ENCODE data around the gene TMEM107.

TMEM107 gene

GRCh38 chr17:8131844-8132441, 44.2 kb downstream of the TMEM107 start:
- peak in 1 of 3 donors; percentile 18 for DNase-seq

- peak in 1 of 3 donors; percentile 7 for DNase-seq
Observed at GRCh38 chr17:8128125-8128784, 47.9 kb downstream of the TMEM107 start.

DNA sequence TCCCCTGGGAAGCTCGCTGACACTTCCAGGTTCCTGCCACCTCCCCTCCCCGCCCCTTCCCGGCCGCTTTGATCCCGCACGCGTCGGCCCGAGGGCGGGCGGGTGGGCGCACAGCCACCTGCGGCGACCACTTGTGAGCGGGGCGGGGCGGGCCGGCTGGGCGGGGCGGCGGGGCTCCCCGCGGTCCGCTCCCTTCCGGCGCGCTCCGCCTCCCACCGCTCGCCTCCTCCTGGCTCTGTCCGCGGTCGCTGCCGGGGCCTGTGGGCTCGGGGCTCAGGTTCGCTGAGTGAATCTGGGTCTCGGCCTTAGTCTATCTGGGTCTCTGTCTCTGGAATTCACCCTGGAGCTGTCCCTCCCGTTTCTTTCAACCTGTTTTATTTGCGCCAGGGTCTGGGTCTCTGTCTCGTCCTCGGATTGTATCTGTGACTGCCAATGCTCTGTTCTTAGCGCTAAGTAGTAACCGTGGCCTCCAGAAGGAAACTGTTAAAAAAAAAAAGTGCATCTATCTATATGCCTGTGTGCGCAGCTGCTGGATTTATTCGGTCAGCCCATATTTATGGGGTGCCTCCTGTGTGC, 49.6 kb downstream of the TMEM107 start:
- peak; percentile 40 to 76 (median 50) for DNase-seq

DNA sequence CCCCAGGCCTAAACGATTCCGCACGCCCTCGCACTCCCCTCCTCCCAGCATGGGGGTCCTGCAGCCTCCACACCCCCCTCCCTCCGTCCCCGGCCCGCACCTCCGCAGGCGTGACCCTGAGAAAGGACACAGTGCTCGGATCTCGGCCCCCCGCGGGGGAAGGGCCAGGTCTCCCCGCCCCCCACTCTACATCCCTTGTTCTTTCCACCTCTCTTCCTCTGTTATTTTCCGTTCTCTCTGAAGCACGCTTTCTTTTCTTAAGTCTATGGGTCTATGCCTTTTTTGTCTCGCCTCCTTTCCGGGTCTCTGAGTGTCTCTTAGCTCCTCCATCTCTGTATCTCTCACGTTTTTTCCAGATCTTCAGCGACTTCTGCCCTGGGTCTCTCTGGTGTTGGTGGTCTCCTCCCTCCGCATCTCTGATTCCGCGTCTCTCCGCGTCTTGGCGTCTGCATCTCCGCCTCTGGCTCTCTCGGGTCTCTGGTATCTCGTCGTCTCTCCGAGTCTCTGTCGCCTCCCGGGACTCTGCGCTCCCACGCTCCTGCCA, 50.2 kb downstream of the TMEM107 start:
- no peak for DNase-seq

GRCh38 chr17:8125154-8125946, 50.8 kb downstream of the TMEM107 start:
- peak; percentile 79 to 88 (median 80) for DNase-seq

DNA sequence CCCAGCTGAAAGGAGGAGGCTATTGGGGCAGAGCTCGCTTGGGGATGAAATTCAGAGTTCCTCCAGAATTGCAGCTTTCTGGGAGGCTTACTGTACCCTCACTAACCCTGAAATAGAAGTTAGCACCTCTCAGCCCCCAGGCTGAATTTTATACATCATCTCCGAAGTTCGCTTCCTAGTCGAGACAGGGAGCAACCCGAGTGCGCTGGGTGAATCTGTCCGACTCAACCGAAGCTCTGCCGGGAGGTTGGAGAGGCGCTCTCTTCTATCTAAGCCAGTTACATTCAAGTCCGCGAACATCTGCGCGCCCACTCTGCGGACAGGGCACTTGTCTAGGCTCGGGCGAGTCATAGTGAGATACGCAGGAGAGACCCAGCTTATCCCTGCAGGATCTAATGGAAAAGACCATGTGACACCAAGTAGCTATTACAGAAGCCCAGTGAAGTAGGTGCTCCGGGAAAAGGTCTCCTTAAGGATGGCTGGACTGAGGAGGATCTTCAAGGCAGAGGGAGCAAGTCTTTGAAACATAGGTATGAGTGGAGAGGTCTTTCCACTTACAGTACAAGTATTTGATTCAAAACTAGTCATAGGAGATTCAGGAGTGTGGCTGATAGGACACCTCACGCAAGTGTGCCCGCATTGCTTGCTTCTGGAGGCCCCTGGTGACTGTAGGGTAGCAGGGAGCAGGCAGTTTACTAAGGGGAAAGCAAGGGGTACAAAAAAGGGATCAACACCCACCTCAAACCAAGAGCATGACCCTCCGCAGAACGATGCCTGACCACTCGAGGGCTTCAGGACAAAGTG, 51.6 kb downstream of the TMEM107 start:
- DNase-seq = peak in 2 of 3 donors; percentile 23 to 36

DNA sequence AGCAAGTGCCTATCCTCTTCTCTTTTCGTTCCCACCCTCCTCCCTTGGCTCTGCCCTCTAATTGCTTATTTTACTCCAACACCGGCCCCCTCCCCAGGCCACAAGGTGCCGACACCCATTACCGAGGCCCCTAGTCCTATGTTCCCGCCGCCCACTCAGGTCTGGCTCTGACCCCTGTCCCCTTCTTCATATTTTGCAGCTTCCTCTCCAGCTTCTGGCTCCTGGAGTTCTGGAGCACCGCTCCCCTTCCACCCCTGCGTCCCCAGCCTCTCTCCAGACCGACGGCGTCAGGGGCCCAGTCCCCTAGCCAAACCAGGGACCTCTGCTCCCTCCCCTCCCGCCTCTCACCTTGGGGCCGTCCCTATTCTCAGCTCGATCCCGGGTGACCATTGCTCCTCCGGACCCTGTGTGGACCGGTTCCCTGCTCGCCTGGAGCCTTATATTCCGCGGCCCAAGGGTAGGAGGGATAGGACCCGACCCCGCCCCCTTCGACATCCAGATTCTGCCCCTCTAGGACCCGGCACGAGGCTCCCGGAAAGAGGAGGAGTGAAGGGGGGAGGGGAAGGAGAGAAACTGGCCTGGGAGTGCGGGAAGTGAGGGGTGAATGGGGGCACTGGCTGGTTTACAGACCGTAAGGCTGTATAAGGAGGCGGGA, 52.4 kb downstream of the TMEM107 start, which contains the start of gene HES7:
Gene HES7, minus strand, starts transcription at position 412 of the 655 bp plus-strand sequence. Its CDS starts 22 bp downstream, at position 390.
- peak in 1 of 3 donors; percentile 17 for DNase-seq

DNA sequence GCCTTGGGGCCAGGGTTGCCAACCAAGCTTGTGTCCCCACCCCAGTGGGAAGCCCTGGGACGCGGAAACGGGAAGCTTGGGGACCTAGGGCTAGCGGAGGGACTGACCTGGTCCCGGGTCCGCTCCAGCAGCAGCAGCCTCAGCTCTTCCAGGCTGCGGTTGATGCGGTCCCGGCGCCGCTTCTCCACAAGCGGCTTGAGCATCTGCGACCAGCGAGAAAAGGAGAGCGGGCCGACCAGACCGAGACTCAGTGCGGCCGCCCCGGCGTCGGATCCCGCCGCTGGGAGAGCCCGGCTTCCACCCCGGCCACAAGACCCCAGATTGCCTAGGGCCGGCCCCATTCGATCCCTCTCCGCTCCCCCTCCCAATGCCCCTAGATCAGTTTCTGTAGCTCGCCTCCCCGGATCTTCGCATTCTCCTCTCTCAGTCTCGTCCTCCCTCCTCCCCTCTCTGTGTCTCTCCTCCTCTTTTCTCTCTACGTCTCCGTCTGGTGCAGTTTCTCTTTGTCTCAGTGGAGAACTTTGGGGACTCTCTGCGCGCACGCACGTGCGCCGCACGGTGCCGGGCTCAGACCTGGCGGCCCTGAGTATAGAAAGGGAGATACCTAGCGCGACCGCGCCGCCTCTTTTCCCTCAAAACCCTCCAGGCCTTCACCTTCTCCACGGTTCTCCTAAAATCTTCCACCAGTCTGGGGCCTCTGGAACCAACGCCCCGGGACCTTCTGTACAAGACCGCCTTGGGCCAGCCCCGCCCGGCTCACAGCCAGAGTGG, 53.1 kb downstream of the TMEM107 start:
- DNase-seq = peak in 2 of 3 donors; percentile 35 to 43
